Pancreas (tissue), 10 donors: Measurements from ENCODE around the gene RRBP1. TPM values are rescaled to one million over a fixed set of nuclear protein-coding genes. Genes with fewer than 3 reads are reported as not detected.

Source experiments
- ATAC-seq, 4 donors: fragments of 200-7000 bp; cut with Tn5 transposase; one replicate each; pipeline versions ENCODE4 v1.8.0 to v1.9.1; 2020; ENCODE audit warnings: mild to moderate bottlenecking in 4 of 4, moderate library complexity in 4 of 4
- DNase-seq, 6 donors: peaks; one replicate each; pipeline ENCODE4 v3.0.0-alpha.2; 2020
- FAIRE-seq: peaks from 2 replicates; lab custom pipeline; 2012; peaks lifted over from hg19 to GRCh38; lab: Jason Lieb, UNC
- H3K27ac ChIP-seq, 4 donors: fragments of 200-600 bp; sonication (generic); 1 replicate in 3 of 4; 2 replicates in 1 of 4; pipeline versions ENCODE4 v1.5.0 to v1.8.0; 2020
- H3K27me3 ChIP-seq, 4 donors: fragments of 200-600 bp; one replicate each; pipeline ENCODE4 v1.8.0; 2021
- H3K36me3 ChIP-seq, 3 donors: fragments of 200-600 bp; sonication (generic) in 1 of 3; one replicate each; pipeline versions ENCODE4 v1.5.0 to v1.8.0; 2020 to 2021
- H3K4me1 ChIP-seq, 3 donors: fragments of 200-600 bp; one replicate each; pipeline ENCODE4 v1.8.0; 2021
- H3K4me3 ChIP-seq, 4 donors: fragments of 200-600 bp; sonication (generic) in 2 of 4; one replicate each; pipeline versions ENCODE4 v1.5.0 to v1.8.0; 2020 to 2021
- H3K9me3 ChIP-seq, 4 donors: fragments of 200-600 bp; one replicate each; pipeline ENCODE4 v1.8.0; 2021
- CTCF ChIP-seq, 4 donors: fragments of 200-600 bp; sonication (generic) in 3 of 4; IDR thresholded peaks; one replicate each; pipeline versions ENCODE4 v1.5.0 to v1.8.0; 2021; ENCODE audit warnings: antibody characterized with exemption in 4 of 4
- WGBS, 2 donors: extraction: QIAGEN DNeasy Blood & Tissue Kit; methylation state at CpG; one replicate each; pipeline ENCODE4 v1.1.7; 2013; 5-methylcytosine and 5-hydroxymethylcytosine counted together
- intact Hi-C, 3 donors: fragments of 100-400 bp; cut with DNase I; formaldehyde crosslinking; loops; one replicate each; pipeline versions ENCODE4 v1.11.1 to v1.14.2; 2022
- polyA plus RNA-seq, 2 donors: library from polyadenylated mRNA; stranded (reverse); fragments of 200-250 nt; gene quantifications; one replicate each; pipeline ENCODE4 v1.2.3, GENCODE V29; 2013
- total RNA-seq, 6 donors: library from RNA; stranded (reverse); fragmentation: NEBNext Ultra II Directional in 4 of 6; extraction: Animal tissue kit (Norgen Biotek cat#: 25700) in 4 of 6; gene quantifications; one replicate each; pipeline versions ENCODE4 v1.2.1 to v1.2.4, GENCODE V29; 2021 to 2023
- donor health status: healthy with polysubstance abuse.
- donor health status: DM: no; HTN: no; CAD: no; lungs with moderate emphysema.
- donor health status: DM: no; HTN: no; CAD: no.
- donor health status: control.
- donor health status: control.
- donor health status: Bipolar disorder and iron deficiency.
- donor health status: DM: yes; HTN: yes; CAD: no.
- donor health status: DM: no; HTN: no; CAD: no.
- donor health status: DM: no; HTN: no; CAD: no.
- donor health status: DM: yes; HTN: yes; CAD: no.

The RRBP1 gene
- total and polyA plus RNA-seq, 8 donors: 170 to 442 (median 348) TPM

DNA sequence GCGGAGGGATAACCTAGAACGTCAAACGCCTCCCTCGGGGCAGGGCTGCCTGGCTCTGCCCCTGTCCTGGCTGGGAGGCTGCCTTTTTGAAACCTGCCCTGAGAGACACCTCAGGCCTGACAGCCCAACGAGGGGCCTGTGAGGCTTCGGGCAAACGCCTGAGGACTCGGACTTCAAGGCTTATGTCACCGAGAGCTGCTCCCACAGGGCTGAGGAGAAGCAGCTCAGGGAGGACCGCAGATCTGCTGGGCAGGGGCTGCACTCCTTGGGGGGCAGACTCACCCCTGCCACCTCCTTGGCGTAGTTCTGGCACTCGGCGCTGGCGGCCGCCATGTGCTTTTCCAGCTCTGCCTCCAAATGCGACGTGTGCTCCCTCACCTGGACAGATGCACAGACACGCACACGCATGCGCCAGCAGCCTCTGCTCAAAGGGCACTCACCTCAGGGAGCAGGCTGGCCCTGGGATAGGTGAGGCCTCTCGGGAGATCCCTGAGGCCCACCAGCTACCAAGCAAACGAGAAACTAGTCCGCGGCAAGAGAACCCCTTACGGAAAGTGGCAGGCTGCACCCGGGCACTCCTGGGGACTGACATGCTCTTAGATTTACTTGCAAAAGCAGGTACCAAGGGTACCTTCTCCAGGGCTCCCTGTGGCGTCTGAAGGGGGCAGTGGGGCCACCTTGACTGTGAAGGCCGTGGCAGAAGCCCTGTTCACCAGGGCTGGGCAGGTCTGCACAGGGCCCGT is 62.5 kb downstream of the RRBP1 start:
- WGBS, 2 donors: 65 to 69% methylated on average over 29 of the region's 29 CpGs
- DNase-seq (peak in 5 of 6 donors; percentile 13 to 56 (median 25)), ATAC-seq (no peak), FAIRE-seq (no peak)
- intact Hi-C loops: loop anchor here in 2 of 3 donors (5.0 to 10.0 kb wide), 2 partner anchors 77 to 85 kb away; partner anchors contain the start of gene BFSP1 (in 1 of the 2)
- no peak for TF ChIP-seq CTCF (IDR thresholded peaks at IDR 0.05)
- Histone ChIP-seq H3K27ac (no peak overlapping the region), H3K9me3 (no peaks in the 10 kb centered on the region), H3K4me3 (no peak overlapping the region), H3K36me3 (peaks cover 13 to 94% (median 87%) of the 10 kb centered on the region in 3 donors), H3K4me1 (peaks cover 10 to 21% (median 11%) of the 10 kb centered on the region in 3 donors), H3K27me3 (no peaks in the 10 kb centered on the region)

- no peak for TF ChIP-seq CTCF (IDR thresholded peaks at IDR 0.05)
- H3K36me3 ChIP-seq: peaks cover 13 to 86% (median 79%) of the 10 kb centered on the region in 3 donors
- peaks cover 11 to 29% (median 16%) of the 10 kb centered on the region in 3 donors for H3K4me1 ChIP-seq
- intact Hi-C loops: loop anchor here in 2 of 3 donors (5.0 to 10.0 kb wide), 2 partner anchors 76 to 84 kb away; partner anchors contain the start of gene BFSP1 (in 1 of the 2)
- no peak for DNase-seq
- H3K9me3 ChIP-seq: no peaks in the 10 kb centered on the region
- FAIRE-seq: no peak
- WGBS, 2 donors: 85 to 87% methylated on average over 10 of the region's 10 CpGs
- no peak overlapping the region for H3K4me3 ChIP-seq
- H3K27me3 ChIP-seq: no peaks in the 10 kb centered on the region
- ATAC-seq: no peak
- H3K27ac ChIP-seq: no peak overlapping the region
Observed at GRCh38 chr20:17618673-17619013, 63.4 kb downstream of the RRBP1 start.

DNA sequence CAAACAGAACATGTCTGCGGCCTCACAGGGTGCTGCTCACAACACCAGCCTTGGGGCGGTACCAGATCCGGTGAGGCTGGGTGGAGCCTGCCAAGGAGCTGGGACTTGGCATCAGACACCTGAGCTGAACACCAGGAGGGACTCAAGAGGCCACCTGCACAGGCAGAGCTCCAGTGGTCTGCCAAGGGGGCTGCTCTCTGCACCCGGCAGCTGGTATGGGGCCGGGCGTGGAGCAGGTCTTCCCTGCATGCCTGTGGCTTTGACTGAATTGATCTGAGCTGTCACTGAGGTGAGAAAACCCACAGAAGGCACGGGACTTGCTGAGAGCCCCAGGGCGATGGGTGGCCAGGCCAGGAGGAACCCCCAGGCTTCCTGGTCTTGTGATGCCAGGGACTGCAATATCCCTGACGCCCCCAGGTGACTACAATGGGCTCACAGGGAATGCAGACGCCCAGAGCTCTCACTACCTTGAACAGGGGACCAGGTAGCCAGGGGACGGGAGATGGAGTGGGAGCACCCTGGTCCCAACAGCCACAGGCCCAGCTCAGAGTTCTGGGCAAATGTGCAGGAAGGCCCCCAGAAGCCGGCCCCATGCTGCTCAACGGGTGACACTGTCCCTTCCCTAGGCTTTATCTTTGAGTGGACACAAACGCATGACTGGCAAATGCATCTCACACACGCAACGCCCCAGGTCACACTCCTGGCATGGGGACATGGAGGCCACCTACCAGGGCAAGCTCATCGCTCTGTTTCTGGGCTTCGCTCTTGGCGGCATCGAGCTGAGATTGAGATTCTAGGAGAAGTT is 64.0 kb downstream of the RRBP1 start:
- intact Hi-C loops: loop anchor here in 2 of 3 donors (5.0 to 10.0 kb wide), 2 partner anchors 76 to 83 kb away; partner anchors contain the start of gene BFSP1 (in 1 of the 2)
- no peaks in the 10 kb centered on the region for H3K27me3 ChIP-seq
- no peak overlapping the region for H3K27ac ChIP-seq
- H3K9me3 ChIP-seq: no peaks in the 10 kb centered on the region
- 62 to 66% methylated on average over 20 of the region's 20 CpGs for WGBS, 2 donors
- H3K4me1 ChIP-seq: peaks cover 11 to 33% (median 16%) of the 10 kb centered on the region in 3 donors
- no peak for TF ChIP-seq CTCF (IDR thresholded peaks at IDR 0.05)
- H3K4me3 ChIP-seq: no peak overlapping the region
- H3K36me3 ChIP-seq: peaks cover 13 to 80% (median 75%) of the 10 kb centered on the region in 3 donors
- FAIRE-seq: no peak
- DNase-seq: peak; percentile 50 to 81 (median 67)
- ATAC-seq: peak in 3 of 4 donors; percentile 4 to 19 (median 11)

DNA sequence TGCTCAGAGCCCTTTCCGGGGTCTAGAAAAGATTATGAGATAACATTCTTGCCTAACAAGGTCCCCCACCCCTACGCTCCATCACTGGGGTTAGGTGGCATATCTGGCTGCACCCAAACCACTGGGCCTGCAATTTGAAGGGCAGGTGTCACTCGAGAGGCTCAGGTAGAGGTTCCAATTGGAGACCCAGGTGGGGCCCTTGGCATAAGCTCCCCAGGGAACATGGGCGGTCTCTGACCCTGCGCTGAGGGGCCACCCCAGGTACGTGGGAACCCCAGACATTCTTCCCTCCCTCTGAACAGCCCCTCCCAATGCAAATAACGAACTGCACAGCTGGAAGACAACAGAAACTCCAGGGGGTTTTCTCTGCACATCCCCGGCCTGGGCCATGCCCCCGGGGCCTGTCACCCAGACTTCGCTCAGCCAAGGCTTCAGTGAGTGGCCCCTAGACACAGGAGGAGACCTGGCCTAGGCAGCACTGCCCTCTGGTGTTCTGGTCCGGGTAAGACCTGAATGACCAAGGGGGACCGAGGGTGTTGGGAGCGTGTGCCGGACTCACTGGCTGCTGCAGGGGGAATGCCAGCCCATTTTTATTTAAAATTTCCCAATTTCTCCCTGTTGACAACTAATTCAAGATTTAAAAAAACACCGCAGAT is 64.7 kb downstream of the RRBP1 start:
- WGBS, 2 donors: 52 to 61% methylated on average over 15 of the region's 15 CpGs
- intact Hi-C loops: loop anchor here in 2 of 3 donors (5.0 to 10.0 kb wide), 2 partner anchors 75 to 83 kb away; partner anchors contain the start of gene BFSP1 (in 1 of the 2)
- Histone ChIP-seq H3K9me3 (no peaks in the 10 kb centered on the region), H3K27ac (no peak overlapping the region), H3K27me3 (no peaks in the 10 kb centered on the region), H3K4me3 (no peak overlapping the region), H3K4me1 (peaks cover 11 to 40% (median 20%) of the 10 kb centered on the region in 3 donors), H3K36me3 (peaks cover 13 to 73% (median 69%) of the 10 kb centered on the region in 3 donors)
- DNase-seq (peak; percentile 44 to 76 (median 67)), FAIRE-seq (no peak), ATAC-seq (peak in 3 of 4 donors; percentile 23 to 36 (median 31))
- peak; percentile 28 to 47 (median 37) for TF ChIP-seq CTCF (IDR thresholded peaks at IDR 0.05)
